Esophagus mucosa (tissue), 1 donor: ENCODE results near the gene SLC27A2. TPM values are rescaled to one million over a fixed set of nuclear protein-coding genes. Genes with fewer than 3 reads are reported as not detected.

Experiments used
- ATAC-seq: fragments of 200-7000 bp; cut with Tn5 transposase; one replicate; pipeline ENCODE4 v1.9.1; 2020
- total RNA-seq: library from RNA; stranded (reverse); gene quantifications from one replicate; pipeline ENCODE4 v1.2.4, GENCODE V29; 2023
- donor health status: DM: yes; HTN: yes; CAD: no.

Gene SLC27A2
- total RNA-seq, 1 donor from 2014 or later, result 0.92 TPM

DNA sequence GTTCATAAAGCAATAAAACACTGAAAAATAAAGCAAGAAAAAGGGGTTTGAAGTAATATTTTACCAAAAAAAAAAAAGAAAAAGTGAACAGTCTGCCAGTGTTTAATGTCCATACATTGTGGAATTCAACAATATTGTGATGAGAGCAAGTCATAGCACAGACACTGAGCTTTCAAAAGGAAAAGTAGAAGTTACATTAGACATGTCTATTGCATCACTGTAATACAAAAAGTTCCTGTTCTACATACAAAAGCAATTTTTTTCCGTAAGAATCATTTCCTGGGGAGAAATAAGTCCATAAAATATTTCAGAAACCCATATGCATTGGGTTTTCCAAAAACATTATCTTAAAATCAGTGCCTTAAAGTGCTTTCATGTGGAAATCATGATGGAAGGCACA lies 95.4 kb downstream of the SLC27A2 start:
- no peak for ATAC-seq

DNA sequence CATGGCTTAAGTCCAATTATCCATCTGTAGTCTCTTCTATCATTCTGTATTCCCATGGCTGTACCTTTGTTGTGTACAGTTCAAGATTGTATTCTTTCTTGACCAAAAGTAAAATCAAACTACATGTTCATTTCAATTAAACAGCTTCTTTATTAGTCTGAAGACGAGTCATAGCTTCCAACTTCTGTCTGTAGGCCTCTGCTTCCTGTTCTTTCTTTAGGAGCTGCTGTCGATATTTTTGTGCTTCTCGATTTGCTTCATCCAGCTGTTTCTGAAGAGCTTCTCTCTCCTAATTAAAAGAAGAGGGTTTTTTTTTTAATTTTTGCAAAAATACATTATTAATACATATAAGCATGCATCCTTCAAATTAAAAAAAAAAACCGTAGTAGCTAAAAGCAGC lies 96.5 kb downstream of the SLC27A2 start:
- no peak for ATAC-seq

DNA sequence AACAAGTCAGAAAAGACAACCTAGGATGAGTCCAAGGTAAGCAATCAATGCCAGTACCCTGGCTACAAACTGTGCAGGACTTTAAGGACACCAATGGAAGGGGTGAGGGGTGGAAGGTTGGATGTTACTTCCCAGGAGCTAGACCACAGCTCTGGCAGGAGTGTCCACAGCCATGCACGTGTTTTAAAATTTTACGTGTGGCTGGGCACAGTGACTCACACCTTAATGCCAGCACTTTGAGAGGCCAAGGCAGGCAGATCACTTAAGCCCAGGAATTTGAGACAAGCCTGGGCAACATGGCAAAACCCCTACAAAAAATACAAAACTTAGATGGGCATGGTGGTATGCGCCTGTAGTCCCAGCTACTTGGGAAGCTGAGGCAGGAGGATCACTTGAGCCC lies 98.3 kb downstream of the SLC27A2 start:
- peak; percentile 57 for ATAC-seq

DNA sequence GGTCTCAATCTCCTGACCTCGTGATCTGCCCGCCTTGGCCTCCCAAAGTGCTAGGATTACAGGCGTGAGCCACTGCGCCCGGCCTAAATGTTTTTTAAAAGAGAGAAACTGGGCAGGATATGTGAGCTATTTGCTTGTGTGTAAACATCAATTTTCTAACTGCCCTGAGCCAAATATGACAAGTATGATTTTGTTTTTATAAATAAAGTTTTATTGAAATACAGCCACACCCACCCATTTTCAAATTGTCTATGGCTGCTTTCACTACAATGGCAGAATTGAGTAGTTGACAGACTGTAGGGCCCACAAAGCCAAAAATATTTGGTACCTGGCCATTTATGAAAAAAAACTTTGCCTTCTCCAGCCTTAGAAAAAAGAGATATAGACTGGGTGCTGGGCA lies 99.4 kb downstream of the SLC27A2 start:
- ATAC-seq, result no peak

Other genes starting within 250 kb of the SLC27A2 start
- 0.56 TPM for gene ATP8B4, start 63.0 kb upstream of the SLC27A2 start, total RNA-seq
- 0.32 TPM for gene HDC, start 83.5 kb downstream of the SLC27A2 start, total RNA-seq
- 10.7 TPM for gene GABPB1, start 173.0 kb downstream of the SLC27A2 start, total RNA-seq
- 43.4 TPM for gene USP8, start 242.2 kb downstream of the SLC27A2 start, total RNA-seq